IPS DF 6.9 (cell line): Measurements from ENCODE around the gene AHSP.
"Not testable (repeated sequence)": the region's sequence is repeated elsewhere in the genome, so short reads cannot be mapped to it uniquely, and the experiment has no call there.

Experiments
- DNase-seq: peaks from one replicate; pipeline ENCODE4 v3.0.0-alpha.2; 2013; ENCODE audit warnings: low read depth, low spot score
- H3K27ac ChIP-seq: one replicate; pipeline ENCODE4 v1.5.1; 2013; ENCODE audit warnings: low read length, control low read depth
- H3K27me3 ChIP-seq: 2 replicates; pipeline ENCODE4 v1.6.1; 2013; ENCODE audit warnings: mild to moderate bottlenecking, low read length; ENCODE audit not compliant: control insufficient read depth, insufficient read depth
- H3K36me3 ChIP-seq: 2 replicates; pipeline ENCODE4 v1.6.1; 2013; ENCODE audit warnings: low read length; ENCODE audit not compliant: control insufficient read depth, insufficient read depth
- H3K4me1 ChIP-seq: 2 replicates; pipeline ENCODE4 v1.6.1; 2013; ENCODE audit warnings: low read length; ENCODE audit not compliant: control insufficient read depth, insufficient read depth
- H3K4me3 ChIP-seq: 2 replicates; pipeline ENCODE4 v1.5.1; 2013; ENCODE audit warnings: mild to moderate bottlenecking, low read length
- H3K9me3 ChIP-seq: 2 replicates; pipeline ENCODE4 v1.6.1; 2013; ENCODE audit warnings: low read length, inconsistent platforms; ENCODE audit not compliant: control insufficient read depth, insufficient read depth
- WGBS: extraction: QIAGEN DNeasy Blood & Tissue Kit; methylation state at CpG from one replicate; pipeline ENCODE4 v1.1.7; 2013; ENCODE audit warnings: mixed read lengths, missing lambda C conversion rate; ENCODE audit not compliant: insufficient read length, insufficient coverage; 5-methylcytosine and 5-hydroxymethylcytosine counted together

Gene AHSP

GRCh38 chr16:31527734-31528274 is at the start of gene AHSP:
Gene AHSP, plus strand, starts transcription at chr16:31527900. Its CDS starts 240 bp downstream, at chr16:31528140.
- Histone ChIP-seq H3K27me3 (peaks cover 10% of the 10 kb centered on the region; the same call in 1 of the 2 replicates), H3K36me3 (no peaks in the 10 kb centered on the region), H3K27ac (no peak within 1 kb of the TSS), H3K4me1 (peaks cover 2% of the 10 kb centered on the region; the same call in 1 of the 2 replicates), H3K4me3 (no peak within 1 kb of the TSS; the same call in 1 of the 2 replicates), H3K9me3 (no peaks in the 10 kb centered on the region)
- no peak for DNase-seq
- WGBS, result no CpG with 5 or more reads among the region's 6 CpGs

- Histone ChIP-seq H3K4me3 (no peak overlapping the region), H3K27ac (no peak overlapping the region), H3K27me3 (peaks cover 1% of the 10 kb centered on the region; the same call in 1 of the 2 replicates), H3K9me3 (no peaks in the 10 kb centered on the region), H3K36me3 (no peaks in the 10 kb centered on the region), H3K4me1 (no peaks in the 10 kb centered on the region)
- no CpG with 5 or more reads among the region's 3 CpGs for WGBS
- no peak for DNase-seq
Measured at GRCh38 chr16:31478956-31479355, 48.7 kb upstream of the AHSP start.

GRCh38 chr16:31479751-31480150 is 47.9 kb upstream of the AHSP start:
- Histone ChIP-seq H3K36me3 (no peaks in the 10 kb centered on the region), H3K4me3 (no peak overlapping the region), H3K9me3 (no peaks in the 10 kb centered on the region), H3K27me3 (peaks cover 1% of the 10 kb centered on the region; the same call in 1 of the 2 replicates), H3K27ac (no peak overlapping the region), H3K4me1 (peaks cover 3% of the 10 kb centered on the region; the same call in 1 of the 2 replicates)
- no CpG with 5 or more reads among the region's 9 CpGs for whole genome bisulfite sequencing
- DNase-seq, result no peak

GRCh38 chr16:31480851-31481536 is 46.7 kb upstream of the AHSP start:
- WGBS, result no CpG with 5 or more reads among the region's 7 CpGs
- DNase-seq, result no peak
- H3K27me3 ChIP-seq, result peaks cover 1% of the 10 kb centered on the region; the same call in 1 of the 2 replicates
- no peaks in the 10 kb centered on the region for H3K36me3 ChIP-seq
- peaks cover 3% of the 10 kb centered on the region; the same call in 1 of the 2 replicates for H3K4me1 ChIP-seq
- H3K27ac ChIP-seq, result no peak overlapping the region
- H3K4me3 ChIP-seq, result no peak overlapping the region
- H3K9me3 ChIP-seq, result no peaks in the 10 kb centered on the region

GRCh38 chr16:31483081-31483480 is 44.6 kb upstream of the AHSP start, which contains the start of gene SLC5A2:
Gene SLC5A2, plus strand, starts transcription at chr16:31483123. Its CDS starts 14 bp downstream, at chr16:31483137.
- Histone ChIP-seq H3K9me3 (no peaks in the 10 kb centered on the region), H3K27me3 (peaks cover 6% of the 10 kb centered on the region; the same call in 1 of the 2 replicates), H3K27ac (no peak within 1 kb of the TSS), H3K36me3 (no peaks in the 10 kb centered on the region), H3K4me3 (no peak within 1 kb of the TSS), H3K4me1 (peaks cover 3% of the 10 kb centered on the region; the same call in 1 of the 2 replicates)
- WGBS, result no CpG with 5 or more reads among the region's 4 CpGs
- no peak for DNase-seq

GRCh38 chr16:31484048-31484447 is 43.7 kb upstream of the AHSP start:
- not testable (repeated sequence) for H3K27ac ChIP-seq, H3K27me3 ChIP-seq, DNase-seq, H3K36me3 ChIP-seq, H3K4me1 ChIP-seq, H3K9me3 ChIP-seq, H3K4me3 ChIP-seq
- no CpG with 5 or more reads among the region's 4 CpGs for WGBS

GRCh38 chr16:31484491-31485171 is 43.1 kb upstream of the AHSP start:
- Histone ChIP-seq H3K36me3 (no peaks in the 10 kb centered on the region), H3K9me3 (no peaks in the 10 kb centered on the region), H3K27ac (no peak overlapping the region), H3K27me3 (peaks cover 8% of the 10 kb centered on the region; the same call in 1 of the 2 replicates), H3K4me1 (peaks cover 3% of the 10 kb centered on the region; the same call in 1 of the 2 replicates), H3K4me3 (no peak overlapping the region)
- DNase-seq, result no peak
- WGBS, result no CpG with 5 or more reads among the region's 14 CpGs

GRCh38 chr16:31485571-31485970 is 42.1 kb upstream of the AHSP start:
- Histone ChIP-seq H3K36me3 (no peaks in the 10 kb centered on the region), H3K27ac (no peak overlapping the region), H3K9me3 (no peaks in the 10 kb centered on the region), H3K27me3 (peaks cover 8% of the 10 kb centered on the region; the same call in 1 of the 2 replicates), H3K4me3 (no peak overlapping the region), H3K4me1 (peaks cover 3% of the 10 kb centered on the region; the same call in 1 of the 2 replicates)
- WGBS, result no CpG with 5 or more reads among the region's 17 CpGs
- no peak for DNase-seq

- H3K4me1 ChIP-seq, result peaks cover 3% of the 10 kb centered on the region; the same call in 1 of the 2 replicates
- no peaks in the 10 kb centered on the region for H3K36me3 ChIP-seq
- no peaks in the 10 kb centered on the region for H3K9me3 ChIP-seq
- H3K27ac ChIP-seq, result no peak overlapping the region
- DNase-seq, result no peak
- H3K4me3 ChIP-seq, result no peak overlapping the region
- no CpG with 5 or more reads among the region's 5 CpGs for WGBS
- peaks cover 8% of the 10 kb centered on the region; the same call in 1 of the 2 replicates for H3K27me3 ChIP-seq
Measured at GRCh38 chr16:31486045-31486444, 41.7 kb upstream of the AHSP start.

- DNase-seq, result no peak
- Histone ChIP-seq H3K27me3 (peaks cover 8% of the 10 kb centered on the region; the same call in 1 of the 2 replicates), H3K9me3 (no peaks in the 10 kb centered on the region), H3K36me3 (no peaks in the 10 kb centered on the region), H3K4me3 (peak overlapping the region; percentile 47; the same call in 1 of the 2 replicates), H3K27ac (no peak overlapping the region), H3K4me1 (peaks cover 3% of the 10 kb centered on the region; the same call in 1 of the 2 replicates)
- WGBS, result no CpG with 5 or more reads among the region's 48 CpGs
Measured at GRCh38 chr16:31487071-31487719, 40.5 kb upstream of the AHSP start.
